Endothelial cell of umbilical vein (primary cell): ENCODE measurements around the gene MBLAC1.

Source experiments
- CTCF ChIP-seq, 2 donors: IDR thresholded peaks; 1 replicate in 1 of 2; 2 replicates in 1 of 2; pipeline ENCODE4 v1.5.1; 2011; ENCODE audit warnings: low read length in 2 of 2, mild to moderate bottlenecking in 2 of 2, moderate library complexity in 2 of 2, control low read depth in 1 of 2, inconsistent platforms in 1 of 2, low read depth in 1 of 2; ENCODE audit not compliant: insufficient read depth in 1 of 2; ENCODE audit errors: extremely low read depth in 1 of 2
- EZH2 ChIP-seq: IDR thresholded peaks from 2 replicates; pipeline ENCODE4 v1.6.1; 2012; ENCODE audit warnings: borderline replicate concordance, low read depth, mild to moderate bottlenecking, moderate library complexity, low read length, inconsistent platforms; ENCODE audit not compliant: severe bottlenecking
- FOS ChIP-seq: IDR thresholded peaks from 2 replicates; pipeline ENCODE4 v1.6.1; 2011; ENCODE audit warnings: mild to moderate bottlenecking, low read length, moderate library complexity, borderline replicate concordance; ENCODE audit not compliant: insufficient read depth
- JUN ChIP-seq: IDR thresholded peaks from 2 replicates; pipeline ENCODE4 v1.6.1; 2011; ENCODE audit warnings: borderline replicate concordance, low read depth; ENCODE audit not compliant: insufficient read length, insufficient read depth
- MAX ChIP-seq: IDR thresholded peaks from 2 replicates; pipeline ENCODE4 v1.6.1; 2011; ENCODE audit not compliant: insufficient read depth, insufficient read length
- POLR2A ChIP-seq: IDR thresholded peaks from 2 replicates; pipeline ENCODE4 v1.6.1; 2012; ENCODE audit warnings: low read depth, mild to moderate bottlenecking, control low read depth, low read length
- POLR2AphosphoS5 ChIP-seq: IDR thresholded peaks from 2 replicates; pipeline ENCODE4 v1.6.1; 2012; ENCODE audit warnings: low read depth, mild to moderate bottlenecking, control low read depth, low read length, moderate library complexity; ENCODE audit not compliant: insufficient read depth

- TF ChIP-seq POLR2A, result no peak
- no peak for TF ChIP-seq EZH2
- no peak for TF ChIP-seq FOS
- TF ChIP-seq CTCF (IDR thresholded peaks at IDR 0.05; ENCODE audit: extremely low read depth in 1 of 2, insufficient read depth in 1 of 2, low read depth in 1 of 2, low read length in 2 of 2), result no peak
- TF ChIP-seq POLR2AphosphoS5, result no peak
- no peak for TF ChIP-seq JUN
- no peak for TF ChIP-seq MAX
Measured at GRCh38 chr7:100169147-100169850, 42.5 kb downstream of the MBLAC1 start.
